Activated naive CD4-positive, alpha-beta T cell treated with anti-CD3 and anti-CD28 coated beads, Interleukin-2, amount 50 U/mL, for 16 hours (primary cell): ENCODE results near the gene C1orf232.

Experiments
- DNase-seq: peaks from one replicate; pipeline ENCODE4 v3.0.0-alpha.2; 2020

Gene C1orf232

DNA sequence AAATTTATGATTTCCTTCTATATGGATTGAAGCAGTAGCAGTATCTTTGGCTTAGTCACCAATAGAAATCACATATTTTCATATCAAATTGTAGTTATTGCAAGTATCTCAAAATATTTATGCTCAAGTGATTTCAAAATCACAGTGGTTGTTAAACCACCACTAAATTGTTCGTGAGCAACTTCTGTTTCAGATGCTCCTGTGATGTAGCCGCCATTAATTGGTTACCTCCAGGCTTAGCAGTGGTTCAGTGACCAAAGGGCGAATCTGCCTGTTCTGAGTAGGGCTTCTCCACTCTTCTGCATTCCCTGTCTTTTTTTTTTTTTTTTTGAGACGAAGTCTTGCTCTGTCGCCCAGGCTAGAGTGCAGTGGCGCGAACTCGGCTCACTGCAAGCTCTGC lies 6.6 kb upstream of the C1orf232 start:
- DNase-seq, result no peak

DNA sequence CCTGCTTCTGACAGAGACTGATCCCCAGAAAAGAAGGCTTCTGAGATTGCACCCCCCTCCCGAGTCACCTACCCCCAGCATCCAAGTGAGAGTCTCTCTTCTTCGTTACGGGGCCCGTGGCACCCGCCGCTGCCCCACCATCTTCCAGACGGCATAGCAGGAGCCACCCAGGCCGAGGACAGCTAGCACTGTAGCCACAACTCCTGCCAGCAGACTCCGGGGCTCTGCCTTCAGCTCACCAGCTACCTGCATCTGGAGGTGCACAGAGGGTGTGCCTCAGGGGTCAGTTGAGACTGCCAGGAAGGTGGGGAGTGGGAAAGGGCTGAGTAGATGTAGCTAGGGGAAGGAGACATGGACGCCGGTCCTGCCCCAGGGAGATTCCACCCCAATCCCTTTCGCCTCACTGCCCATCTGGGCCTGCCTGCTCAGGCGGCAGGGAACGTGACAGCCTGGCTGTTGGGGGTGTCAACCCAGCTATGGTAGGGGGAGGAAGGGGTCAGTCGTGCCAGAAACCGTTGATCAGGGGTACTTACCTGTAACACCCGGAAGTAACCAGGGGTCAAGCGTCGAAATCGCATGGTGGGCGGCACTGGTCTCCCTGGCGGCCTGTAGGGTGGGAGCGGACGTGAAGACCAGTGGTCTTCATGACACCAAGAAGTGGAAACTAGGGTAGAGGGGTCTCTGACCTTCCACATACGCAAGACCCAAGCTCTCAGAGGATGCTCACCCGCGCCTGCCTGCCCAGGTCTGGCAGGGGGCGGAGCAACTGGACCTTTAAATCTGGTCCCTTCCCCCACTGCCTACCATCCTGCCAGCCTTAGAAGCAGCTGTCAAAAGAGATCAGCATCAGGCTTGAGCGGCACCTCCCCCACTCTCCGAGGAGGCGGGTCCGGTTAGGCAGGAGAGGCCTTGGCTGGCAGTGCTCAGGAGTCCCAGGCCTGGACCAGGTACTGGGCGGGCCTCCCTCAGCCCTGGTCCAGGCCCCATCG lies 2.6 kb upstream of the C1orf232 start, which contains the start of gene ZNF593OS:
TSS of gene ZNF593OS (minus strand) at position 749 of the 989 bp plus-strand sequence. CDS start at position 578, 171 bp downstream.
- DNase-seq, result no peak

DNA sequence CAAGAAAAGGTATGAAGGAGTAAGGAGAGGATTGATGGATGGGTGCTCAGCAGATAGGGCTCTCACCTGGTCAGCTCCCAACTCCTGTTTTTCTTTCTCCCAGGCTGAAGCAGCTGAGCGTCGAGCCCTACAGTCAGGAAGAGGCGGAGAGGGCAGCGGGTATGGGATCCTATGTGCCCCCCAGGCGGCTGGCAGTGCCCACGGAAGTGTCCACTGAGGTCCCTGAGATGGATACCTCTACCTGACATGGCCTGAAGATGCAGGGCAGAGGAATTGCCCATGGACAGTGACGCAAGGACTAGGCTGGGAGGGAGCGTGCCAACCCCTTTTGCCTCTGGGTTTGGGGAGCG lies 1.7 kb upstream of the C1orf232 start:
- no peak for DNase-seq

DNA sequence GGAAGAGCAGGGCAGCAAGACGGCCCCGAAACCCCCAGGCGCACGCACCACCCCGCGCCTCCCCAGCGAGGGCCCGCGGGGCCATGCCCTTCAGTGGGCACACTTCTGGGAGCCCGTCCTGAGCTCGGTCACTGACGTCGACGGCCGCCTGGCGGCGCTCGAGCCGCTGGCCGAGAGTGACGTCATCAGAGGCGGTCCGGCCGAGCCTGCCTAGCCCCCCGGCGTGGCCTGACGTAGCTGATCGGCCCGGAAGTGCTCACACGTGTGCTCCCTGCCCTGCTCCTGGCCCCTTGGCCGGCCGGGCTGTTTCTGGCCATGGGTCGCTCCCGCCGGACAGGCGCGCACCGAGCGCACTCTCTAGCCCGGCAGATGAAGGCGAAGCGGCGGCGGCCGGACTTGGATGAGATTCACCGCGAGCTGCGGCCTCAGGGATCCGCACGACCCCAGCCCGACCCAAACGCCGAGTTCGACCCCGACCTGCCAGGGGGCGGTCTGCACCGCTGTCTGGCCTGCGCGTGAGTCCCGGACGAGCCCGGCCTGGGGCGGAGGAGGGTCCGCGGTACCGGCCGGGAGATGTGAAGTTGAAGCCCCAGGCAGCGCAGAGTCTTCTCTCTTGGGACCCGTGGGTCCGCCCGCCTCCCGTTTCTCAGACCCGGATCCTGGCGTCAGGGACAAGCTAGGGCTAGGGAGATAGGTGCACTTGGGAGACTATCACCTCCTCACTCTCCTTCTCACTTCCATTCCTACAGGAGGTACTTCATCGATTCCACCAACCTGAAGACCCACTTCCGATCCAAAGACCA lies 1.1 kb upstream of the C1orf232 start, which contains the start of gene ZNF593:
TSS of gene ZNF593 (plus strand) at position 240 of the 803 bp plus-strand sequence. CDS start at position 316, 76 bp downstream.
- DNase-seq, result peak; percentile 86

DNA sequence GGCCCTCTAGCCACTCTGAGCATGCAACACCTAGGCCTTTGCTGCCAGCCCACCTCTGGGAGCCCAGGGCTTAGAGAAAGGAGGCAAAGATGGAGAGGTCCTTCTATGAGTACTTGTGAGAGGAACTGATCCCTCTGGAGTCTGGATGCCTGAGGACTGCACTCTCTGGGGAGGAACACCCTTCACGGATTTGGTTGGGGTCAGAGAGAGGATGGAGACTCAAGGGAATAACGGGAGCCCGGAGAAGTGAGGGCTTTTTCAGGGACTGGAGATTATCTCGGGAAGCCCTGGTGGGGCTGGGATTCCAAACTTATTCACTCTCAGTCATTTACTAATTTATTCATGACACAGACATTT lies 413 bp upstream of the C1orf232 start:
- DNase-seq, result no peak

DNA sequence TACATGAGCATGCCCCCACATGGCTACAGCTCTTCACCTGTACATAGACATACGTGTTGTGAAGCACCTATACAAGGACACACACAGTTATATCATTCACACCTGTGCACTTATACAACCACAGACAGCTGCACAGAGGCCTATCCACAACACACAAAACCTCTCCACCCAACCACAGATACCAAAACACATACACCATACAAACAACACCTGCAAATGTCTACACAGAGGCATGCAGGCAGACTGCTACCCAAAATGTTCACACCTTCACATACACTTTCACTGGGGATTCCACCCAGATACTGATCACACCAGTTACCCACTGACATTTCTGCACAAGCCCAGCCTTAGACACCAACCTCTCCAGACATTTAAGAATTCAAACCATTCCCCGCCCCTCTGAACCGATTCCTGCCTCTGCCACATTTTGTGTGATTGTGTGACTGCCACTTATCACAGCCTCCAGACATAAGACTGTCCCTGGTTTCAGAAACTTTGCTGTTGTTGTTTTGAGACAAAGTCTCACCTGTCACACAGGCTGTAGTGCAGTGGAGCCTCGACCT lies 2.0 kb downstream of the C1orf232 start:
- DNase-seq, result no peak

DNA sequence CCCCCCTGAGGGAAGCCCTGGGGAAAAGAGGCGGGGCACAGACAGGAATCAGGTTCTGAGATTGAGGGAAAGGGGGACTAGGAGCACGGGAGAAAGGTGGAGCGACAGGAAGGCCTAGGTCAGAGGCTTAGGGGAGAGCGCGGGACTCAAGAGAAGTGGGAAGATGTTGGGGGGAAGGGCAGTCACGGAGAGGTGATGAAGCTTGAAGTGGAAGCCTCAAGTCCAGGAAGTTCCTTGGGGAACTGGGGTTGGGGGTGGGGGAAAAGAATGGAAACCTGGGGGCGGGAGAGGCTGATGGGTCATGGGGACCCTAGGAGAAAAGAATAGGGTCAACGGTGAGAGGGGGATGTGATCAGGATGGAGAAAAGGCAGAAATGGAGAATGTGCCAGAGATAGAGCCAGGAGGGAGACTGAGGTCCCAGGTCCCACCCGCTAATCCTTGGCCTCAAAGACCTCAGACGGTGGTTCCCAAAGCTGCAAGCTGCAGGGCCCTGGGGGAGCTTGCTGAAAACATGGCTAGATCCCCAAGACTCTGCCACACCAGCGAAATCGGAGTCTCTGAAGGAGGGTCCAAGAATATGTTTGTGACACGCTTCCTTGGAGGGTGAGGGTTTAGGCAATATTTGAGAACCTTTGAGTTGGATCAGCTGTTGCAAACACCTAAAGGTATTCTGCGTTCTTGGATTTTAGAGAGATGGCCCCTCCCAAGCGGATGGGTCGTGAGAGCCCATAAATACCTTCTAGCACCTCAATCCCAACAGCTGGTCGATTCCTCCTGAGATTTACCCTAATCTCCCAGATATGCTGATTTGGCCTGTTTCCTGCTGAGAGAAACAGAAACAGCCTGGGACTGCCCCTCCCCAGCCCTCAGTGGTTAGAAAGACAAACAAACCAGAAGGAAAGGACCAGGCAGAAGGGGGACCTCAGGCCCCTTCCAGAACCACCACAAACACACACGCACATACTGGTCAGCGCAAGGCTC lies 3.6 kb downstream of the C1orf232 start:
- DNase-seq, result no peak

DNA sequence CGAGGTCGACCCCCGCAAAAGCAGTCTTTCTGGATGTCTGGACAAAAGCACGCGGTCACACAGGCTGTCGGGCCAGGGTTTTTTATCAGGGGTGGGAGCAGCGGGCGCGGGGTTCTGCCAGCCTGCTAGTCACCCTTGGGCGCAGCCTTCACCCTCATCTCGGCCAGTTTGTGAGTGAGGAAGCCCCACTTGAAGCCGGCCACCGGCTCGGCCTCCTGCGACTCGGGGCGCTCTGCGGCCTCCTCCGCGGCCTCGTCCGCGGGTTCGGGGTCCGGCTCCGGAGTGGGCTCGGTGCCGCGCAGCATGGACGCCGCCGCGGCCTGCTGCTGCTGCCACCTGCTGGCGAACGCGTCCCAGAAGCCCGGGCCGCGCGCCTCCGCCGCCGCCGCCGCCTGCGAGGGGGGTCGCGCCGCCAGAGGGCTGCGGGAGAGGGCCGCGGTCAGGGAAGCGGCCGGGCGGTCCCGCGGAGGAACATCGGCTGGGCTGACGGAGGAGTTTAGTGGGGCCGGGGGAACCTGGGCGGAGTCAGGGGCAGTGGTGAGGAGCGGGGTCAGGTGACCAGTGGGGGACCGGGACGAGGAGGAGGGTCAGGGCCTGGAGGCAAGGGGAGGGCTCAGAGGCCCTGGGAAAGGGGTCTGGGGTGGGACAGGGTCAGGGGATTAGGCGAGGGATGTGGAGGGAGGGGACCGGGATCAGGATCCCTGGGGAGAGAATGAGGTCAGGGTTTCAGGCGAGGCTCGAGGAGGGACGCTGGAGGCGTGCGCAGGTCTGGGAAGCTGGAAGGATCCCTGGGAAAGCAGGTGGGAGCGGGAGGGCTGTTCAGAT lies 4.5 kb downstream of the C1orf232 start:
- peak; percentile 65 for DNase-seq

DNA sequence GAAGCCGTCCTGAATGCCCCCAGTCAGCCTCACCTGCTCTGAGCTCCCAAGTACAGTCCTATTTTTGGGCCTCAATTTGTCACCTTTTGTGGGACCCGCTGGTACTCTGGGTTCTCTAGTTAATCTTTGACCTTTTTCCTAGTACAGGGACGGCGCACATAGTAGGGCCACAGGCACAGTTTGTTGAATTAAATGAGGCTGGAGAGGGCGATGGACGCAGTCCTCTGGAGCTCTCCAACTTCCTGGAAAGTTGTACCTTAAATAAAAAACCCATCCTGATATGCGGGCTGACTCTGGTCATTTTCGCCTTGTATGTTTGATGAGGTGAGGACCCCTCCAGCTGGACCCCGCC lies 5.1 kb downstream of the C1orf232 start:
- no peak for DNase-seq

DNA sequence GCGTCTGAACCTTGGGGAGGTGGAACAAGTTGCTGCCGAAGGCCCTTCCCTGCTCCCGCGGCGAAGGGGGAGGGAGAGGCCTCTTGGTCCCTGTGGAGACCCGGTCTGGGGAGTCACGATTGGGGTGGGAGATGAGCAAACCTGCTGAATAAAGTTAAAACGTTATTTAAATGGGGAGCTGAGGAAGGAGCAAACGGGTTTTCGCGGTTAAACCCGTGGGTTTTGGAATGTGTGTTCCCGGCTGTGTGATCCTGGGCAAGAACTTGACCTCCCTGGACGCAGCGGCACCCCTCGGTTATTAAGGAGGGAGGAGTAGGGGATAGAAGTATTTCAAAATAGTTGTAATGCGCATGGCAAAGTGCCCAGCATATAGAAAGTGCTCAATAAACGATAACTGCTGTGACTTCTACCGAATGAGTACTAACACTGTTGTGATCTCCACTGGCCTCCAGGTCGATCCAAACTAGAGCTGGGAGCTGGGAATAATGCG lies 6.5 kb downstream of the C1orf232 start:
- DNase-seq, result no peak

DNA sequence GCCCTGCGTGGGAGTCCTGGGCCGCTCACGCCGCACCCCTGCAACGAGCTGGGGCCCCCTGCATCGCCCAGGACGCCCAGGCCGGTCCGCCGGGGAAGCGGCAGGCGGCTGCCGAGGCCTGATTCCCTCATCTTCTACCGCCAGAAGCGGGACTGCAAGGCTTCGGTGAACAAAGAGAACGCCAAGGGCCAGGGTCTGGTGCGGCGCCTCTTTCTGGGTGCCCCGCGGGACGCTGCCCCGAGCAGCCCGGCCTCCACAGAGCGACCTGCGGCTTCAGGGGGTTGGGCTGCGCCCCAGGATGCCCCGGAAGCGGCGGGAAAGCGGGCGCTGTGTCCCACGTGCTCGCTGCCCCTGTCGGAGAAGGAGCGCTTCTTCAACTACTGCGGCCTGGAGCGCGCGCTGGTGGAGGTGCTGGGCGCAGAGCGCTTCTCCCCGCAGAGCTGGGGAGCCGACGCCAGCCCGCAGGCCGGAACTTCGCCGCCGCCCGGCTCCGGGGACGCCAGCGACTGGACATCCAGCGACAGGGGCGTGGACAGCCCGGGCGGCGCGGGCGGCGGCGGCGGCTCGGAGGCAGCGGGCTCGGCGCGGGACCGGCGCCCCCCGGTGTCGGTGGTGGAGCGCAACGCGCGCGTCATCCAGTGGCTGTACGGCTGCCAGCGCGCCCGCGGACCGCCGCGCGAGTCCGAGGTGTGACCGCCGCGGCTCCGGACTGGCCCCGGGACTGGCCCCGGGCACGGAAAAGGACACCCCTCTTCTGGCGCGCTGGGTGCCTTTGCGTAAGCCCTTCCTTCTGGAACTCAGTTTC lies 7.1 kb downstream of the C1orf232 start:
- DNase-seq, result peak; percentile 55

DNA sequence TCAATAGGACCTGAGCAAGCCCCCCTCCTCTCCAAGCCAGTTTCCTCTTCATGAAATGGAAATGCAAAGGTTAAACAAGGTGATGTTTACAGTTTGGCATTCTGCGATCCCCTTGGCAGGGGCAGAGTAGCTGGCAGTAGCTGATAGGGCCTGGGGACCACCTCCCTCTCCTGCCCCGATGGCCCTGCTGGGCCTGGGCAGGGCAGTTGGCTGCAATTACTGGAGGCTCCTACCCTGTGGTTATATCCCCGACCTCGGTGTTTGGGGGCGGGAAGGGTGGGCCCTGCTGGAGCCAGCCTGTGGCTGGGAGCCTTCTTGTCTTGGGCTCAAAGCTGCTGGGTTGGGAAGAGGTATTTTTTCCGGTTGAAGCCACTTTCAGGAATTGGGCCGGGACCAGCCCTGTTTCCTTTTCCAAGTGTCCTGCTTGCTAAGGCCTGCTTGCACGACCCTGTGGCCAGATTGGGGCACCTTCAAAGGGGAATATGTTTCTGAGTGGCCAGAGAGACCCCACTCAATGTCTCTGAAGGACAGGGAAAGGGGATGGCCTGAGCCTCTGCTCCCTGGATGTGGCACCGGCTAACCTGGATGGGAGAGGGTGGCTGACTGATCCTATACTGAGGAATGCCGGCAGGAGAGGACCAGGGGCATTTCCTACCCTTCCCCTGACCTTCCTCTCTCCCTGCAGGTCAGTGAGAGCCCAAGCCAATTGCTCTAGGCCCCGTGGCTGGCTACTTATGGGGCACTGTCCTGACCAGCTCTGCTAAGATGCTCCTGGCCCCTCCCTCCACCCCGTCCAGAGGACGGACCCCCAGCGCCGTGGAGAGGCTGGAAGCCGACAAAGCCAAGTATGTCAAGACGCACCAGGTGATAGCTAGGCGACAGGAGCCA lies 8.0 kb downstream of the C1orf232 start:
- no peak for DNase-seq

DNA sequence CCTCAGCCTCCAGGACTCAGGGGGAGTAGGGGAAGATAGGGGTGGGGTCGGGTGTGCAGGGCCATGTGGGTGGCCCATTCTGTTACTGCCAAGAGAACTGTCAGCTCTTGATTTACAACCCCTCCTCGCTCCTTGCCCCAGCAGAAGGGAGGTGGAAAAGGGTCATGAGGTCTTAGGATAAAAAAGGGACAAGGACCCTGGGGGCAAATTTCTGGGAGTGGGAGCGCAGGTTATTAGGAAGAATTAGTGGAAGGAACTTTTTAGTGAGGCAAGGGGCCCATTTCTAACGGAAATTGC lies 9.1 kb downstream of the C1orf232 start:
- no peak for DNase-seq

DNA sequence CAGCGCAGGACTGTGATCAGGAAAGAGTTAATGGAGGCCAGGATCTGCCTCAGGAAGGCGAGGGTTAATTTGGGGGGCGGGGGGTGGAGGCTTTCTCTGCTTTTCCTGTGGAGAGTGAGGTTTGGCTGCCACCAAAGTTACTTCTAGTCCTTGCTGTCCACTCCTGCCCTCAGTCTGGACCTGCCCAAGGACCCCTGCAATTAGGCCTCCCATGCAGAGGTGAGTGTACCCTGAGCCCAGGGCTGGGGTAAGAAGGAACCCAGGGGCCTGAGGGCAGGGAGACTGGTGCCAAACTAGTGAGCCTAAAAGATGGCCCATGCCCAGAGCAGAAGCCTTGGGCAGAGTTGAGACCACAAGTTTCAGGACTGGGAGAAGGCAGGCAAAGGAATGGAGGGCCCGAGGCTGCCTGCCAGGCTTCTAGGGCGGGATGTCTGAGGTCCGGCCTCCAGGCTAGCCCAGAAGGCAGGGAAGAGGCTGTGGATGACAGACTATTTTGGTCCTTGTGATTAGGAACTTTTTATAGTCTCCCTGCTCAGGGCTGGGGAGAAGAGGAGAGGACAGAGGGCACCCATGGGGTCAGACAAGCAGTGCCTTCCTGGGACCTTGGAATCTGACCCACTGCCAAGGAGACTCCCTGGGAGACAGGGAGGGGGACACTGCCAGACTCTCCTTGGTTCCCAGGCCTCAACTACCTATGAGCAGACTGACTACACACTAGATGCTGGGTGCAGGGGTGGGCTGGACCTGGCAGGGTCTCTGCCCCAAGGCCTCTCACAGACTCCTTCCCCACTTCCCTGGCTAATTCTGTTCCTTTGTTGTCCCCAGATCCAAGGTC lies 9.6 kb downstream of the C1orf232 start, which contains the start of gene FAM110D:
TSS of gene FAM110D (plus strand) at position 172 of the 835 bp plus-strand sequence. CDS start 2,213 bp downstream, outside the sequence.
- no peak for DNase-seq

DNA sequence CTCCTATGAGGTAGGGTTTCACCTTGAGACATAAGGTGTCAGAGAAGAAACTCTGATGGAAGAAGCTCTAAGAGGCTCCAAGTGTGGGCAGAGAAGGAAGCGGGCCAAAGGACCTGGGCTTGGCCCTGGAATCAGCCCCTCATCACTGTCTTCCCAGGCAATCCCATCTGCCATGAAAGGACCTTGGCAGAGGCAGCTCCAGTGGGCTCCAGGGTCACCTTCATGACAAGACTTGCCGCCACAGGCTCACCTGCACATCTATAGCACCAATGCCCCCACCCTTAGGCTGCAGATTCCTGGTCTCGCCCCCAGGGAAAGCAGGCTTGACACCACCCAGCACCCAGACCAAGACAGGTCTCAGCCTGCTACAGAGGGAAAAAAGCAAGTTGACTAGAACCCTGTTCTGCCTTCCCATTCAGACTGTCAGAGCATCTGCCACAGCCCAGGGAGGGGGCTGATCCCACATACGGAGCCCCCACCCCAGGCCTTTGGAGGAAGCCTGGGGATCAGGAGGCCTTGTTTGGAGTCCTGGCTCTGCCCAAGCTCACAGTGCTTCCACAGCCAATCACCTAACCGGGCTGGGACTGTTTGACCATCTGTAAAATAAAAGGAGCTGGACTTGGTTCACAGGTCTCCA lies 10.4 kb downstream of the C1orf232 start:
- no peak for DNase-seq

DNA sequence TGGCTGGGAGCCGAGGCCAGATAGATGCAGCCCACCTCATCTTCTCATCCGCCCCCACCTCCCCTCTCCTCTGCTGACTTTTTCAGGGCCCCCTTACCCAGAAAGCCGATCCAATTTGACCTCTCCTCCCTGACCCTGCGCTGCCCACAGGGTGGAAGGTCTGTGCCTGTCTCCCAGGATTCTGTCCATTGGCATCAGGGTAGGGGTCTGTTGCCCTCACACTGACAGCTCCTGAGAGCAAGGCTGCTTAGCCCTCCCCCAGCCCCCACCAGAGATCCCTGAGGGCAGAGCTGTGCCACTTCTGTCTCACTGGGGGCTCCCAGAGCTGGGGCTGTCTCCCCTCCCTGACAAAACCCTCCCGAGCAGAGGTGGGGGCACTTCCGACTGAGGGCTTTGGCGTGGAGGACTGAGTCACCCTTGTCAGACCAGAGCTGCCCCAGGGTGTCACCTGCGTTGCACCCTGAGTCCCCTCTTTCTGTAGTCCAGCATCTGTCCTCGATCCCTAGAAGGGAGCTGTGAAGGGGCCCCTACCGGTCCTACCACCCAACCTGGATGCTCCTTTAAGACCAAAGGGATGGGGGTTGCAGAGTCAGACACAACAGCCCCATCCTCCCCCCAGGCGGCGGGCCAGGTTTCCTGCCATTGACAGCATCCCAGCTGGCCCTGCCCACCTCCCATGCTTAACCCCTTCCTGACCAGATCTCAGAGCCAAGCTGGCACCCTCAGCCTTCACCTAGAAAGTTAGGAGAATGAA lies 12.3 kb downstream of the C1orf232 start:
- no peak for DNase-seq
